Measurements from ENCODE around the gene EFCAB10.
A peak's percentile ranks its signal among the peaks of the same experiment; 100 is the strongest.
"Not testable (repeated sequence)": the region's sequence is repeated elsewhere in the genome, so short reads cannot be mapped to it uniquely, and the experiment has no call there.

EFCAB10 gene

DNA sequence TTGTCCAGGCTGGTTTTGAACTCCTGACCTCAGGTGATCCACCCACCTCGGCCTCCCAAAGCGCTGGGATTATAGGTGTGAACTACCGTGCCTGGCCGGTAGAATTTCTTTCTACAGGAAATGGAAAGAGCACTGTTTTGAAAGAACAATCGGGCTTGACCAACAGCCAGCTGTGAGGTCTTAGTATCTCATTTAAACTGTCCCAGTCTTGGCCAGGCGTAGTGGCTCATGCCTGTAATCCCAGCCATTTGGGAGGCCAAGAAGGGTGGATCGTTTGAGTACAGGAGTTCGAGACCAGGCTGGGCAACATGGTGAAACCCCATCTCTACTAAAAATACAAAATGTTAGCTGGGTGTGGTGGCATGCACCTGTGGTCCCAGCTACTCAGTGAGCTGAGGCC, 17.8 kb upstream of the EFCAB10 start:
- DNase-seq (ENCODE audit: low read depth, low spot score), result not testable (repeated sequence)

DNA sequence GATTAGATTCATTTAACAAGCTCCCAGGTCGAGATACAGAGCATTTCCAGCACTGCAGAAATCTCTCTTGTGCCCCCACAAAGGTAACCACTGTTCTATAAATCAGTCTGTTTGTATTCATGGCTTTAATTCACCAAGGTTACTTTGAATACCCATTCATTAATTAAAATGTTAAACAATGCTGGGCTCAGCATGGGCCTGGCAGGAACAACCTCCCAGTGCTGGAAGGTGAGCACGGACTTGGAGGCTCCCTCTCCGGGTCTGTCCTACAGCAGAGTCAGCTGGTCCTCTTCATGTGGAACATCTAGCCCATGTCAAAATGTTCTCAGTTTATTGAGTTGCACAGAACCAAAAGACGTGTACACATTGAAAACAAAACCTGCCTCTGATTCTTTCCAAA, 15.6 kb upstream of the EFCAB10 start:
- no peak for DNase-seq (ENCODE audit: low read depth, low spot score)

DNA sequence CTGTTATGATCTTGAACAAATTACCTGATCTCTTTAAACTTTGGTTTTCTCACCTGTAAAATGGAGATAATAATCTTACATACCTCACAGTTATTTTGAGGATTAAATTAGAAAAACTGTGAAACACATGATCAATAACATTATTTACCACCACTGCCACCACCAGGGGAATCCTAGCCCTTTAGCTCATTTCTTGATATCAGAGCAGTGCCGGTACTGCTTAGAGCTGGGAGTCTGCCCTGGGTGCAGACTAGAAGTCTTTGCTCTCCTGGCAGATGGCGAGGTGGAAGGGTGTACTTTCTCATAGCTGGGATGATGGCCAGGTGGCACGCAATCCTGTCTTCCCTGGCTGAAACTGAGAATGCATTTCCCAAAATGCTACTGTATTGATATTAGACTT, 12.7 kb upstream of the EFCAB10 start:
- DNase-seq (ENCODE audit: low read depth, low spot score), result no peak

DNA sequence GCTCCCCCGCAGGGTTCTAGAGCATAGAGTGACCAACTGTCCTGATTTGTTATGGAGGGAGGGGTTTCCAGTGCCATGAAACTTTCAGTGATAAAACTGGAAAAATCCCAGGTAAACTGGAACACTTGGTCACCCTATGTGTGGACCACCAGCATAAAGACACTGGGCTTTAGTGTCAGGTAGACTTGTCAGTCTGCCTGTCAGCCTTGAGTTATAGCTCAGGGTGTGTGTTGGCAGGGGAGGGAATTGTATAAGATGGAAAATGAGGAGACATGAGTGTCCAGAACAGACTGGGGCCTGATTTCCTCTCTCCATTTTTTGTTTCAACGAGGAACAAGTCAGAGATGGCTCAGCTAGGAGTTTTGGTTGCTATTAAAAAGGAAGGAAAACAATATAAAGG, 10.2 kb upstream of the EFCAB10 start:
- no peak for DNase-seq (ENCODE audit: low read depth, low spot score)

DNA sequence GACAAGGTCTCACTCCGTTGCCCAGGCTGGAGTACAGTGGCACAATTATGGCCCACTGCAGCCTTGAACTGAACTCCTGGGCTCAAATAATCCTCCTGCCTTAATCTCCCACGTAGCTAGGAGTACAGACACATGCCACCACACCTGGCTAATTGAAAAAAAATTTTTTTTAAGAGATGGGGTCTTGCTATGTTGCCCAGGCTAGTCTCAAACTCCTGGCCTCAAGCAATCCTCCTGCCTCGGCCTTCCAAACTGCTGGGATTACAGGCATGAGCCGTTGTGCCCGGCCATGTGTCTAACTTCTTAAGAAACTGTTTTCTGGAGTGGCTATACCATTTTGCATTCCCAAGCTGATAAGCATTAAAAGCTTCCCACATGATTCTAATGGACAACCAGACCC, 9.5 kb upstream of the EFCAB10 start:
- no peak for DNase-seq (ENCODE audit: low read depth, low spot score)

DNA sequence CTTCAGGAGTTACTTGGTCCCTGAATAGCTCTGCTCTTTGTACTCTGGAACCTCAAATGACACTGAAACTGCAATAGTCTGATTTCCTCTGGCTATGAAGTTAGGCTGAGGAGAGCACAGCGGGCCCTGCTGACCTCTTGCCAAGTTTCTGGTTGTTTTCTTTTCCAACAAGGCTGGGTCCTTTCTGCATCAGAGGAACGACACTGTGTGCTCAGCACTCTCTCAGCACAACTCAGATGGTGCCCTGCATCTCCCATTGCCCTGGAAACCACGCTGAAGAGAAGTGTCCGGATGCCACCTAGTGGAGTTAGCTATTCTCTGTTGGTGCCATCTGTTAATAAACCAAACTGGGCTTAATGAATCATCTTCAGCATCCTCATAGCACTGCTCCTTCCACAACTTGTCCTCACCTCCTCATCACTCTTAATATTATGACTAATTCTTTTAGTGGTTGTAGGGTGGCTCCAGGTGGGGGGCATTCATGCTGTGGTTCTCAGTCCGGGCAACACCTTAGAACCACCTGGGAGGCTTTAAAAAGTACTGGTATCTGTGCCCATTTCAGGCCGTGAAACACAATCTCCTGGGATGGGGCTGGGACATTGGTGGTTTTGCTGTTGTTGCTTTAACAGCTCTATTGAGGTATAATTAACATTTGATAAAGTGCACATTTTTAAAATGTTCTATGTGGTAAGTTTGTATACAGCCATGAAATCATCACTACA, 8.2 kb upstream of the EFCAB10 start:
- peak; percentile 57 for DNase-seq (ENCODE audit: low read depth, low spot score)

DNA sequence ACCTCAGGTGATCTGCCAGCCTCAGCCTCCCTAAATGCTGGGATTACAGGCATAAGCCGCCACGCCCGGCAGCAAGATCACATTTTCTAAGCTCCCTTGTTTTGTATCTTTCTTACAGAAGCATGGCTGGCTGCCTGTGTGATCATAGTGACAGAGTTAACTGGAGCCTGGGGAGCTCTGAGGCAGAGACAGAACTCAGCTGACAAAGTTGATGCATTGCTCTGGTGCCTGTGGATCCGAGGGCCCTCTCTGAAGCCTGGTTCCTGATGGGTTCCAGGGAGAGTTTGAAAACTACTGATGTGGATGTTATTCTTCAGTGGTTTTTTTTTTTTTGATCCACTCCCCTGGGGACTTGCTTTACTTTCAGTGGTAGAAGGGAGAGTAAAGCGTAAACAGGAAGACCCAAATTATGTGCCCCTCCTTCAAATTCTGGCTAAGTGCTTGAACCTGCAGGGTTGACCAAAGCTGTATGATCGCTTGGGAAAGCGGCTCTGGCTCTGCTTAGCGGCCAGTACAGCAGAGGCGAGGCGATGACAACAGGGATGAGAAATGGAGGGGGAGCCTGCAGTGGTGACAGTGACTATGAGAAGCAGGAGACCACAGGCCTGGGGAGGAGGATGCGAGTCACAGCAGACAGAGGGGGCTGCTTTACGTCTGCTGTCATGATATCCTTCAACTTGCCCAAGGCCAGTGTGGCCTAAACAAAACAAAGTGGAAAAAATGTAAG, 6.8 kb upstream of the EFCAB10 start:
- peak; percentile 65 for DNase-seq (ENCODE audit: low read depth, low spot score)

DNA sequence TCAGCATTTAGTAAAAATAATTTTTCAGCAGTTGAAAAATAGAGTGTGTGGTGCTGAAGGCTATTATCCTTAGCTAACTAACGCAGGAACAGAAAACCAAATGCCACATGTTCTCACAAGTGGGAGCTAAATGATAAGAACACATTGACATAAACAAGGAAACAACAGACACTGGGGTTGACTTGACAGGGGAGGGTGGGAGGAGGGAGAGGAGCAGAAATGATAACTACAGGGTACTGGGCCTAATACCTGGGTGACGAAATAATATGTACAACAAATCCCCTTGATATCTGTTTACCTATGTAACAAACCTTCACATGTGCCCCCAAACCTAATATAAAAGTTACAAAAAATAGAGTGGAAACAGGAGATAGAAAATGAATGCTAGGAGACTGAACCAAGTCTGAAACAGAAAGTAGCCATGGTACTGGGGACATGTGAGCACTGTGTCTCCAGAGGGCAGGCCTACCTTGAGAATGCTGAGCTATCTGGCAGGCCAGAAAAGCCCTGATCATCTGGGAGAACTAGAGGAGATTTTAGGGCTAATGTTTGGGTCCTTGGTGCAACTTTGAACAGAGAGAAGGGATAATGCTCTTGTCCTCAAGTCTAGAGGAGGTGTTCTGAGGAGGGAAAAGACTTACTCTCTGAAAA, 4.7 kb upstream of the EFCAB10 start:
- no peak for DNase-seq (ENCODE audit: low read depth, low spot score)

DNA sequence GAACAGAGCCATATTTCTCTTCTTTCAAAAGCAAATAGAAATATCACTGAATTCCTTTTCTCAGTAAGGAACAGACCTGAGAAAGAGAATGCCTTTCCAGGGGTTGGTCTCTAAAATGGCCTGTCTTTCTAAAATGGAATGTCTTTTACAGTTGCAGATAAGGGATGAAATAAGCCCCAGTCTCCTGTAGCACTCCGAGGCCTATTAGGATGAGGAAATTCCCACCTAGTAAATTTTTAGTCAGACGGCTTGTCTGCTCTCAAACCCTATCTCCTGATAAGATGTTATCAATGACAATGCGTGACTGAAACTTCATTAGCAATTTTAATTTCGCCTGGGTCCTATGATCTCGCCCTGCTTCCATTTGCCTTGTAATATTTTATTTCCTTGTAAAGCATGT, 2.9 kb upstream of the EFCAB10 start:
- DNase-seq (ENCODE audit: low read depth, low spot score), result no peak

DNA sequence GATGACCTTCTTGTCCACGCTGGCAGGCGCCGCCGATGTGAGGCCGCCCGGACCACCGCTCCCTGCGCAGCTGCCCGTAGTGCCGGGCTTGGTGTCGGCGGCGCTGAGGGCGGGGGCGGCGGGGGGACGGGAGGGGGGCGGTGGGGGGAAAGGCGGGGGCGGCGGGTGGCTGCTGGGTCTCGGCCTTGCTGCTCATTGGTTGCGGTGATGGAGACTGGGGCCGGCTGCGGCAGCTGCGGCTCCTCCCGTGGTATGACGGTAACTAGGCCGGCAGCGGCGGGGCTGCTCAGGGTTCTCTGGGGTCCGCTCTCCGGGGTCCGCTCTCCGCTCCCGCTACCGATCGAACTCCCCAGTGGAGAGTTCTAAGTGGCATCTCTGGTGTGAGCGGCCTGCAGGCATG, 1.8 kb upstream of the EFCAB10 start:
- DNase-seq (ENCODE audit: low read depth, low spot score), result no peak

DNA sequence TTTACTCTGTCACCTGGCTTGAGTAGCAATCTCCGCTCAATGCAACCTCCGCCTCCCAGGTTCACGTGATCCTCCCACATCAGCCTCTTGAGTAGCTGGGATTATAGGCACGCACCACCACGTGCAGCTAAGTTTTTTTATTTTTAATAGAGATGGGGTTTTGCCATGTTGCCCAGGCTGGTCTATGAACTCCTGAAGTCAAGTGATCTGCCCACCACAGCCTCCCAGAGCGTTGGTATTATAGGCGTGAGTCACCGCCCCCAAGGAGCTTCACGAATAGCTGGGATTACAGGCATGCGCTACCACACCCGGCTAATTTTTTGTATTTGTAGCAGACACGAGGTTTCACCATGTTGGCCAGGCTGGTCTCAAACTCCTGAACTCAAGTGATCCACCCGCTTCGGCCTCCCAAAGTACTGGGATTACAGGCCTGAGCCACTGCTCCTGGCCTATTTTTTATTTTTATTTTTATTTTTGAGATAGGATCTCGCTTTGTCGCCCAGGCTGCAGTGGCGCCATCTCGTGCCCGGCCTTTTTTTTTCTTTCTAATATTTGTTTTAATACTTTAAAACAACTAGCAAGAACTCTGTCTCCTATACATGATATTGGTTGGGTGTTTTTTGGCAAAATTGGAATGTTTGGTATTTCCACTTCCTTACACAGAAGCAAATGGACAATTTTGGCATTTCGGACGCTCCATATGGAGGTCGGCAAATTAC, 1.1 kb downstream of the EFCAB10 start:
- peak; percentile 62 for DNase-seq (ENCODE audit: low read depth, low spot score)

DNA sequence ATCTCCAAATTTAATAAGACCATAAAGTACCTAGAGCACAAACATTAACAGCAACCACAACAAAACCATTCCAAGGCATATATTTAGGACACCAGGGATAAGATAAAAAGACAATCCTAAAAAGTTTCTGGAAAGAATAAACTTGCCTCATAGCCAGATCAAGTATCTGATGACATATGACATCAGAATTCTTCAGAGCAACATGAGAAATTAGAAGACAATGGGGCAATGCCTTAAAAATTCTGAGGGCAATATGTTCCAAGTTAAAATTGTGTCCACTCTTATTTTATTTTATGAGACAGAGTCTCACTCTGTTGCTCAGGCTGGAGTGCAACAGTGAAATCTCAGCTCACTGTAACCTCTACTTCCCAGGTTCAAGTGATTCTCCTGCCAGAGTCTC, 2.8 kb downstream of the EFCAB10 start:
- no peak for DNase-seq (ENCODE audit: low read depth, low spot score)

DNA sequence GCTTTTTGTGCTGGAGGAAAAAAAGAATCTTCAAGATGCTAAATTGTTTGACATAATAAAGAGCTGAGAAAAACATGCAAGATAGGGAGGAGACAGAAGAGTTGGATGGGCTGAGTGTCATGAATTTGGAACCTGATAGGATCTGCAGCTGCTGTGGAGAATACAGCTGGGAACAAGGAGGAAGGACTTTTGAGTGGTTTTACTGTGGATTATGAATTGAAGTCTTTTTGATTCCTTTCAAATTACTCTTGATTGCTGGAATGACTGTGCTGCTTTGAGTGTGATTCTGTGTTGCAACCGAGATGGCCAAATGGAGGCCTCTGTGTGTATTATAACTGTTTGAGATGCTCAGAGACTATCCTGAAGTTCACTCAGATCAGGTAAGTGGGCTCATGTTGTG, 4.0 kb downstream of the EFCAB10 start:
- no peak for DNase-seq (ENCODE audit: low read depth, low spot score)

DNA sequence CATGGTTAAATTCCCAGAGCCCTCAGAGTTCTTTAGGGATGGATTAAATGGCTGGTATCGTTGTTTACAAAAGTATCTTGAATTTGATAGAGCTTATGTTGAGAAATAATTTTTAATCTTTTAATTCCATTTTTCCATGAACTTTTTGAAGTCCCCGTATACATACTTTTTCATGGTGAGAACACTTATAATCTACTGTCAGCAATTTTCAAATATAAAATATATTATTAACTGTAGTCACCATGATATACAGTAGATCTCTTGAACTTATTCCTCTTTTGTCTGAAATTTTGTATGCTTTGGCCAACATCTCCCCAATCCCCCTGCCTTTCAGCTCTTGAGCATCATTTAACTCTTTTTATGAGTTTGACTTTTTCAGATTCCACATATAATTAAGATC, 9.4 kb downstream of the EFCAB10 start:
- no peak for DNase-seq (ENCODE audit: low read depth, low spot score)

DNA sequence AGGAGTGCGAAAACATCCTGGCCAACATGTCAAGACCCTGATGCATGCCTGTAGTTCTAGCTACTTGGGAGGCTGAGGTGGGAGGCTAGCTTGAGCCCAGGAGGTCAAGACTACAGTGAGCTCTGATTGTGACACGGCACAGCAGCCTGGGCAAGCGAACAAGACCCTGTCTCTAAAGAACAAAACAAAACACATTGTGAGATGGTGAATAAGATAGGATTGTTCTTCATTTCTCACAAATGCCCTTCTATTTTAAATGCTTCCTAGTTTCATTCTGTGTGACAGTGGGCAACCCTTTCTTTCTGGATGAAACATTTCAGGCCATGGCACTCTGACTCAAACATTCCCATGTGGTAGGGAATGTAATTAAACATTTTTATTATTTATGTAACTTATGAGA, 13.5 kb downstream of the EFCAB10 start:
- DNase-seq (ENCODE audit: low read depth, low spot score), result no peak

DNA sequence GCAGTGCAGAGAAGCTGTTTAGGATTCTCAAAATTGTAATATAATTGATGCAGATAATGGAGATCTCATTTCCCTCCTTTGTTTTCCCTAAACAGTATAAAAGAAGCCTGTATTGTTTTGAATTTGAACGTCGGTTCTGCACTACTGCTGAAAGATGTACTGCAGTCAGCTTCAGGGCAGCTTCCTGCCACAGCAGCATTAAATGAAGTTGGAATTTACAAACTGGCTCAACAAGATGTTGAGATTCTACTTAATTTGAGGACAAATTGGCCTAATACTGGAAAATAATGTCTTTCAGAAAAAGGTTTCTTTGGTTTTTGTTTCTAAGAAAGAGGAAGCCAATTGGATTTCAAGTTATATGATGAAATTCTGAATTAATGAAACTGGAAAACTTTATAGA, 14.3 kb downstream of the EFCAB10 start:
- DNase-seq (ENCODE audit: low read depth, low spot score), result no peak

DNA sequence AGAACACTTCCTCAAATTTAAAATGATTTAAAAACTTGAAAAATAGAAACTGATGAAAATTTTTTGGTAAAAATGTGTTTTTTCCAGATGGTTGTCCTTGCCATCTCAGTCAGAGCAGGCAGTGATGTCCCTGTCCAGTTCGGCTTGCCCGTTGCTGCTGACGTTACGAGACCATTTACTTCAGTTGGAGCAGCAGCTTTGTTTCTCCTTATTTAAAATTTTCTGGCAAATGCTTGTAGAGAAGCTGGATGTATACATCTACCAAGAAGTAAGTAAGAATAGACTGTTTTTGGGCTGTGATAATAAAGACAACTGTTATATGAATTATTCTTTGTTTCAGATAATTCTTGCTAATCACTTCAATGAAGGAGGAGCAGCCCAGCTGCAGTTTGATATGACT, 16.1 kb downstream of the EFCAB10 start:
- no peak for DNase-seq (ENCODE audit: low read depth, low spot score)

DNA sequence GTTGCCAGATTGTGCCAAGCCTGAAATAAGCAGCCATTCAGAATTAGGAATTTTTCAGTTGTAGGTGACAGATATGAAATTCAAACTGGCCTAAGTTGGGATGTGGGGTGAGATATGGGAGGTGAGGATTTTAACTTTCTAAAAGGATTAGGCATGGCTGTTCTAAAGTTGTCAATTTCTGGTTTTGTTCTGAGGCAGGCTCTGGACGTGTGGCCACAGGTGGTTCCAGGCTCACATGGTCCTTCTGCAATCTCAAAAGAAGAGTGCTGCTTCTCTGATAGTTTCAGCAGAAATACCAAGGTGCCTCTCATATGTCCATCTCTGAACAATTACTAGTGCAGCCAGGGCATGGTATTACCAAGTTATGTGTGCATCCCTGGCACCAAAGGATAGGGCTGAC, 21.4 kb downstream of the EFCAB10 start:
- no peak for DNase-seq (ENCODE audit: low read depth, low spot score)

DNA sequence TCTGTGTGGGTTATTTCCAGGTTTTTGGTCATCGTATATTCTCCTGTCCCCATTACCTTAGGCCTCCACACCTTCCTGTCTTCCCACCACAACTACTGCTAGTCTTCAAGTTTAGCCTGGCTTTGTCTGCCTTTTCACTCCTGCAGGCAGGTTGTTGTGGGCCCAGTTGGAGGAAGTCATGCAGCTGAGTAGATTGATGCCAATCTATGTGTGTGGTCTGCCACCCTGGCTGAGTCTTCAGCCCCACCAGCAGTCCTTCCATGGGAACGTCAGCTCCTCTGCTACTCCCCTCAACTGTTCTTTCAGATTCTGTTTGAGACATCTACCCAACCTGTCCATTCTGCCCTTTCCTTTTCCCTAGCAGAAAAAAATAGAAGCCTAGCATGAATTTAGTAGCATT, 43.0 kb downstream of the EFCAB10 start:
- no peak for DNase-seq (ENCODE audit: low read depth, low spot score)

DNA sequence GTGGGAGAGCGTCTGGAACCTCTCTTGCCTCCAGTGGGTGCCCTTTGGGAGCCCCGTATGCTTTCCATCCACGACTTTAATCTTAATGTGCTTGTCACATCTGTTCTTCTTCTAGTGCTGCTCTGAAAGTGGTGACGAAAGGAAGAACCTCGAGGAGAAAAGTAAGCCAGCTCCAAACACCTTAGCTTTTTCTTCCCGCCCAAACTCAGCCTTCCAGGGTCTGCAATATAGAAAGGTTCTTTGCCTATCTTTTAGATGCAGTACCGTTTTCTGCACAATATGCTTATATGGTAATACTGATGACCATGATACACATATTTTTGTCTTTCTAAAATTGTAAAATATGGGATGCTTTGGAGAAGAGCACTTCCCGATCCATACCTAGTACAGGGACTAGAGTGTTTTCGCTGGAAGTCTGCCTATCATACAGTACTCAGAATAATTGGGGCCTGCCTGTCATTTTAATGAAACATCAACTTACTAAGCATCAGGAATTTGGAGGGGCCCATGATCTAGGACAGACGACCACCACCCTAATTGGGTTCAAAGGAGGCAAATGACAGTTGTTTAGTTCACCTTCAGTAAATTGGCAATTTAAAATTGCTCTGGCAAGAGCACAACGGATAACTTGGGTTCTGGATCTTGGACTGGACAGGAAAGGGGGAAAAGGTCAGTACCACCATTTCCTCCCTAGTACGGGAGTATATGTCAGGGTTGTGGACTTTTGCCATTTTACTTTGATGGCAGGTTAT, 48.4 kb downstream of the EFCAB10 start:
- DNase-seq (ENCODE audit: low read depth, low spot score), result no peak

DNA sequence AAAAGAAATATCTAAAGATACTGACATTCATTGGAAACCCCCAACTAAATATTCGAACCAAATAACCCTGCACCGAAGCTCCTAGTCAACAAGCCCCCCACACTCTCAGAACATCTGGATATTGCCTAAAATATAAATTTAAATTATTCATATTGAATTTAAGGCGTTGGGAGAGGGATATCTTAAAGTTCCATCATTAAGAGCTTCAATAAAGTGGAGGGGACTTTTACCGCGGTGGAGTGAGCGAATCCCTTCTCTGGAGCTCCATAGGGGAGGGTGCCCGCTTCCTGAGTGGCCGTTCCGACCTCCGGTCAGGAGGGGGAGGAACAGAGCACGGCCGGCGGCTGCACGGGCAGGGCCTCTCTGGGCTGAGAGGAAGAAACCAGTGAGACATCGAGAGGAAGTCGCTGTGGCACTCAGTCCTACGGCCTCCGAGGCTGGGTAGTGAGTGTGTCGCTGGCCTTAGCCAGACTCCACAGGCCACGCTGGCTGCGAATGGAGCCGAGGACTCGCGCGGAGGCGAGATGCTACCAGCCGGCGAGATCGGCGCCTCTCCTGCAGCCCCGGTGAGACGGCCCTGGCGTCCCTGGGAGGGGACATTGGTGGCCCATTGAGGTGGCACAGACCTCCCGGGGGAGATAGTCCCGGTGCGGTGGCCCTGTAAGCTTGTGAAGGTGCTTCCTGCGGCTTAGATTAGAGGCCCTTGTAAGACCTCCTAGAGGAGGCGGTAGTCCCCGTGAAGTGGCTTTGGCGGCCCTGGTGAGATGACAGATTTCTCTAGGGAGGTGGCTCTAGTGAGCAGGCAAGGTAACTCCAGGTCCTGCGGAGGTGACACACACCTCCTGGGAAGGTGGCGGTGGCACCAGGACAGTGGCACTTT, 49.3 kb downstream of the EFCAB10 start, which contains the start of gene RINT1:
RINT1 (plus strand) TSS at position 410 of the 880 bp plus-strand sequence; CDS start at position 525, 115 bp downstream.
- peak; percentile 95 for DNase-seq (ENCODE audit: low read depth, low spot score)
